ENCODE data around the gene PLCB1.

- TF ChIP-seq CTCF (optimal IDR thresholded peaks at IDR 0.05 in 1 of 3, IDR thresholded peaks at IDR 0.05 in 1 of 3, conservative IDR thresholded peaks at IDR 0.05 in 1 of 3; ENCODE audit: extremely low read depth in 1 of 3, insufficient read depth in 2 of 3, low read length in 3 of 3): no peak
- no peak for TF ChIP-seq EZH2 (IDR thresholded peaks at IDR 0.05; ENCODE audit: low read length)
Measured at GRCh38 chr20:8372824-8373380, 240.8 kb downstream of the PLCB1 start.

All from keratinocyte (primary cell).